Endodermal cell (in vitro differentiated cells): ENCODE measurements around the gene LARP1. TPM values are rescaled to one million over a fixed set of nuclear protein-coding genes. Genes with fewer than 3 reads are reported as not detected.

Experiments used
- DNase-seq: peaks from one replicate; pipeline ENCODE4 v3.0.0-alpha.2; 2017
- H3K27ac ChIP-seq: 2 replicates; pipeline ENCODE4 v1.5.1; 2013; ENCODE audit warnings: mild to moderate bottlenecking, low read depth, low read length, moderate library complexity
- H3K27me3 ChIP-seq: 2 replicates; pipeline ENCODE4 v1.6.1; 2013; ENCODE audit warnings: mild to moderate bottlenecking, low read length, moderate library complexity; ENCODE audit not compliant: insufficient read depth, control insufficient read depth, poor library complexity, severe bottlenecking
- H3K36me3 ChIP-seq: 2 replicates; pipeline ENCODE4 v1.7.0; 2013; ENCODE audit warnings: mild to moderate bottlenecking, low read length, moderate library complexity; ENCODE audit not compliant: control insufficient read depth, insufficient read depth
- H3K4me1 ChIP-seq: one replicate; pipeline ENCODE4 v1.7.0; 2013; ENCODE audit warnings: low read length; ENCODE audit not compliant: control insufficient read depth, insufficient read depth
- H3K4me3 ChIP-seq: 2 replicates; pipeline ENCODE4 v1.5.1; 2013; ENCODE audit warnings: mild to moderate bottlenecking, low read length, moderate library complexity
- H3K9ac ChIP-seq: 2 replicates; pipeline ENCODE4 v1.6.1; 2013; ENCODE audit warnings: mild to moderate bottlenecking, low read length, moderate library complexity; ENCODE audit not compliant: poor library complexity, severe bottlenecking; ENCODE audit errors: extremely low read depth
- H3K9me3 ChIP-seq: 2 replicates; pipeline ENCODE4 v1.6.1; 2013; ENCODE audit warnings: mild to moderate bottlenecking, low read length, moderate library complexity; ENCODE audit not compliant: control insufficient read depth
- H3K27ac Mint-ChIP-seq: 2 replicates; pipeline ENCODE4 v1.8.0; 2020; ENCODE audit warnings: mixed read lengths
- H3K27me3 Mint-ChIP-seq: 2 replicates; pipeline ENCODE4 v1.8.0; 2021; ENCODE audit warnings: mild to moderate bottlenecking, mixed read lengths; ENCODE audit not compliant: insufficient read depth
- H3K36me3 Mint-ChIP-seq: 2 replicates; pipeline ENCODE4 v1.8.0; 2020; ENCODE audit warnings: low read depth, mixed read lengths
- H3K4me1 Mint-ChIP-seq: 2 replicates; pipeline ENCODE4 v1.8.0; 2020; ENCODE audit warnings: mixed read lengths
- H3K4me3 Mint-ChIP-seq: 2 replicates; pipeline ENCODE4 v1.8.0; 2020; ENCODE audit warnings: mild to moderate bottlenecking, moderate library complexity, mixed read lengths
- H3K9me3 Mint-ChIP-seq: 2 replicates; pipeline ENCODE4 v1.8.0; 2020; ENCODE audit warnings: mild to moderate bottlenecking, mixed read lengths
- CTCF ChIP-seq: fragments of 200-600 bp; sonication (generic); conservative IDR thresholded peaks from 2 replicates; pipeline ENCODE4 v1.5.0; 2021; ENCODE audit warnings: antibody characterized with exemption, mild to moderate bottlenecking
- WGBS, 2 experiments: methylation state at CpG; one replicate each; pipeline versions ENCODE4 v1.1.5 to v1.1.7; 2013; ENCODE audit warnings: missing lambda C conversion rate in 2 of 2, mixed read lengths in 1 of 2; ENCODE audit not compliant: insufficient coverage in 1 of 2, insufficient read length in 1 of 2; 5-methylcytosine and 5-hydroxymethylcytosine counted together
- total RNA-seq, 2 donors: library from RNA; stranded (reverse); fragmentation: NEBNext Ultra II Directional in 1 of 2; extraction: Animal tissue kit (Norgen Biotek cat#: 25700) in 1 of 2; gene quantifications; 2 replicates in 1 of 2; 3 replicates in 1 of 2; pipeline ENCODE4 v1.2.1, GENCODE V29; 2021

Gene LARP1
- total RNA-seq, 2 donors from 2014 or later: 193 to 273 TPM

GRCh38 chr5:154784856-154785255 lies 29.7 kb downstream of the LARP1 start:
- Histone ChIP-seq H3K9me3 (no peaks in the 10 kb centered on the region), H3K27me3 (no peaks in the 10 kb centered on the region), H3K4me3 (peak overlapping the region; percentile 50), H3K4me1 (peaks cover 31% of the 10 kb centered on the region), H3K27ac (peak overlapping the region; percentile 1), H3K36me3 (peaks cover 2% of the 10 kb centered on the region), H3K9ac (no peak overlapping the region)
- no peaks in the 10 kb centered on the region for H3K27me3 Mint-ChIP-seq
- no peak overlapping the region for H3K4me3 Mint-ChIP-seq
- no peak for TF ChIP-seq CTCF
- H3K27ac Mint-ChIP-seq: peak overlapping the region; percentile 23
- no peak for DNase-seq
- peaks cover 8% of the 10 kb centered on the region for H3K36me3 Mint-ChIP-seq
- WGBS, 2 experiments: 98% methylated on average over 2 of the region's 2 CpGs; no CpG with 5 or more reads in 1 of the 2 experiments
- no peaks in the 10 kb centered on the region for H3K9me3 Mint-ChIP-seq
- H3K4me1 Mint-ChIP-seq: peaks cover 68% of the 10 kb centered on the region

- H3K9me3 ChIP-seq: no peaks in the 10 kb centered on the region
- H3K4me1 Mint-ChIP-seq: peaks cover 68% of the 10 kb centered on the region
- H3K36me3 ChIP-seq: peaks cover 14% of the 10 kb centered on the region
- no peak for TF ChIP-seq CTCF
- 82 to 94% methylated on average over 2 of the region's 2 CpGs for WGBS, 2 experiments
- DNase-seq: no peak
- H3K4me3 Mint-ChIP-seq: no peak overlapping the region
- peaks cover 20% of the 10 kb centered on the region for H3K36me3 Mint-ChIP-seq
- H3K27me3 Mint-ChIP-seq: no peaks in the 10 kb centered on the region
- H3K27me3 ChIP-seq: no peaks in the 10 kb centered on the region
- H3K27ac ChIP-seq: no peak overlapping the region
- H3K4me3 ChIP-seq: no peak overlapping the region
- peak overlapping the region; percentile 70 for H3K27ac Mint-ChIP-seq
- H3K4me1 ChIP-seq: peaks cover 31% of the 10 kb centered on the region
- H3K9me3 Mint-ChIP-seq: no peaks in the 10 kb centered on the region
- no peak overlapping the region for H3K9ac ChIP-seq
Measured at GRCh38 chr5:154786414-154786813, 31.2 kb downstream of the LARP1 start.

GRCh38 chr5:154788212-154788611 lies 33.0 kb downstream of the LARP1 start:
- Histone ChIP-seq H3K4me1 (peaks cover 22% of the 10 kb centered on the region), H3K9me3 (no peaks in the 10 kb centered on the region), H3K9ac (no peak overlapping the region), H3K36me3 (peaks cover 32% of the 10 kb centered on the region), H3K27me3 (no peaks in the 10 kb centered on the region), H3K27ac (no peak overlapping the region), H3K4me3 (no peak overlapping the region)
- H3K9me3 Mint-ChIP-seq: no peaks in the 10 kb centered on the region
- no peaks in the 10 kb centered on the region for H3K27me3 Mint-ChIP-seq
- no peak overlapping the region for H3K4me3 Mint-ChIP-seq
- DNase-seq: no peak
- peaks cover 51% of the 10 kb centered on the region for H3K4me1 Mint-ChIP-seq
- no peak for TF ChIP-seq CTCF
- H3K36me3 Mint-ChIP-seq: peaks cover 36% of the 10 kb centered on the region
- H3K27ac Mint-ChIP-seq: peak overlapping the region; percentile 64
- WGBS, 2 experiments: 91 to 95% methylated on average over 4 to 5 of the region's 5 CpGs
